ENCODE results near the gene ULK4. TPM values are rescaled to one million over a fixed set of nuclear protein-coding genes. Genes with fewer than 3 reads are reported as not detected.

ULK4 gene
- total RNA-seq, 4 donors from 2014 or later: 13.3 to 23.4 (median 17.9) TPM

- Histone ChIP-seq H3K27me3 (no peaks in the 10 kb centered on the region), H3K4me1 (no peaks in the 10 kb centered on the region), H3K9me3 (peaks cover 0 to 48% (median 4%) of the 10 kb centered on the region in 4 donors), H3K27ac (no peak overlapping the region), H3K4me3 (no peak overlapping the region), H3K36me3 (no peaks in the 10 kb centered on the region)
- no peak for DNase-seq (ENCODE audit: low spot score in 2 of 2)
- WGBS, 2 donors: 87 to 91% methylated on average over 7 of the region's 7 CpGs
- TF ChIP-seq POLR2A (IDR thresholded peaks at IDR 0.05) (no peak), CTCF (IDR thresholded peaks at IDR 0.05) (no peak), EP300 (IDR thresholded peaks at IDR 0.05) (no peak)
Measured at GRCh38 chr3:41508063-41508696, 453.7 kb downstream of the ULK4 start.

GRCh38 chr3:41507336-41508062 lies 454.4 kb downstream of the ULK4 start:
- H3K36me3 ChIP-seq: no peaks in the 10 kb centered on the region
- H3K9me3 ChIP-seq: peaks cover 0 to 43% (median 4%) of the 10 kb centered on the region in 4 donors
- WGBS, 2 donors: 41 to 58% methylated on average over 2 of the region's 2 CpGs
- H3K27me3 ChIP-seq: no peaks in the 10 kb centered on the region
- H3K4me1 ChIP-seq: no peaks in the 10 kb centered on the region
- H3K27ac ChIP-seq: no peak overlapping the region
- no peak overlapping the region for H3K4me3 ChIP-seq
- TF ChIP-seq CTCF (IDR thresholded peaks at IDR 0.05) (no peak), EP300 (IDR thresholded peaks at IDR 0.05) (no peak), POLR2A (IDR thresholded peaks at IDR 0.05) (no peak)
- no peak for DNase-seq (ENCODE audit: low spot score in 2 of 2)

DNA sequence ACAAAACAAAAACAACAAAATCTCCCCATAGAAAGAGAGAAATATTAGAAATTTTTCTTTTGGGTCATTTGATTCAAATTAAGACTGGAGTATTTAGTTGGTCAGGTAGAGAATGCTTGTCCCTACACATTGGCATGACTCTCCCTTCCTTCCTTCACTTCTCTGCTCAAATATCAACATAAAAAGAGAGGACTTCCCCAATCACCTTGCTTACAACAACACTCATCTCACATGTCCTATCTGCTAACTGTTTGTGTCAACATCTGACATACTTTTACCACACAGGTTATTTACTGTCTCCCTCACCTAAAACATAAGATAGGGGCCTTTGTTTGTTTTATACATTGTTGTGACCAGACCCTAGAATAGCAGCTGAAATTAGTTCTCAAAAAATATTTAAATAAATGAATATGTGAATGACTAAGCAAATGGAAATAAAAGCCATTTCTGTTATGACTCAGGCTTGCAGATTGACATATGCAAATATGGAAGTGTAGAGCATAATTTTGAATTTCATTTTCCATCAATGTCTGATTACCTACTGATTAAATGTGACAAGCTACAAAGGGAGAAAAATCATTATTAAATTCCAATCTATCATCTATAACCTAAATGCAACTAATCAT lies 457.8 kb downstream of the ULK4 start:
- TF ChIP-seq CTCF (IDR thresholded peaks at IDR 0.05) (no peak), POLR2A (IDR thresholded peaks at IDR 0.05) (no peak), EP300 (IDR thresholded peaks at IDR 0.05) (no peak)
- Histone ChIP-seq H3K27me3 (no peaks in the 10 kb centered on the region), H3K4me3 (no peak overlapping the region), H3K9me3 (peaks cover 0 to 15% (median under 1%) of the 10 kb centered on the region in 4 donors), H3K27ac (no peak overlapping the region), H3K4me1 (no peaks in the 10 kb centered on the region), H3K36me3 (no peaks in the 10 kb centered on the region)
- no peak for DNase-seq (ENCODE audit: low spot score in 2 of 2)

DNA sequence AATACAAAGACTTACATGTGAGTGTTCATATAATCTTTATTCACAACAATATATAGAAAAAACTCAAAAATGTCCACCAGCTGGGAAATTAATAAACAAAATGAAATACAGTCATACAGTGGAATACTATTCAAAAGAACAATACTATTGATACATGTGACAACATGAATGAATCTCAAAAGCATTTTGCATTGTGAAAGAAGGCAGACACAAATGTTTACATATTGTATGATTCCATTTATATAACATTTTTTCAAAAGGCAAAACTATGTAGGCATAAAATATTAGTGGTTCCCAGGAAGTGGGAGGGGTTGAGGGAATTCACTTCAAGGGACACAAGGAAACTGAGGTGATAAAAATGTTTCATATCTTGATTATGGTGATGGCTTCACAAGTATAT lies 459.4 kb downstream of the ULK4 start:
- H3K27me3 ChIP-seq: no peaks in the 10 kb centered on the region
- no peaks in the 10 kb centered on the region for H3K4me1 ChIP-seq
- no peak for DNase-seq (ENCODE audit: low spot score in 2 of 2)
- no peak for TF ChIP-seq EP300 (IDR thresholded peaks at IDR 0.05)
- TF ChIP-seq POLR2A (IDR thresholded peaks at IDR 0.05): no peak
- TF ChIP-seq CTCF (IDR thresholded peaks at IDR 0.05): no peak
- no peak overlapping the region for H3K4me3 ChIP-seq
- H3K27ac ChIP-seq: no peak overlapping the region
- no peaks in the 10 kb centered on the region for H3K36me3 ChIP-seq
- no peaks in the 10 kb centered on the region for H3K9me3 ChIP-seq

GRCh38 chr3:41502023-41502422 lies 459.9 kb downstream of the ULK4 start:
- H3K27ac ChIP-seq: no peak overlapping the region
- no peak overlapping the region for H3K4me3 ChIP-seq
- TF ChIP-seq EP300 (IDR thresholded peaks at IDR 0.05) (no peak), POLR2A (IDR thresholded peaks at IDR 0.05) (no peak), CTCF (IDR thresholded peaks at IDR 0.05) (no peak)
- WGBS, 2 donors: 35 to 43% methylated on average over 1 of the region's 1 CpG
- H3K27me3 ChIP-seq: no peaks in the 10 kb centered on the region
- no peaks in the 10 kb centered on the region for H3K4me1 ChIP-seq
- no peaks in the 10 kb centered on the region for H3K9me3 ChIP-seq
- DNase-seq (ENCODE audit: low spot score in 2 of 2): no peak
- H3K36me3 ChIP-seq: no peaks in the 10 kb centered on the region

Measured in tibial nerve (tissue), 4 donors.